Measurements from ENCODE around the gene LIX1.

The LIX1 gene

GRCh38 chr5:97102010-97102470, 40.4 kb downstream of the LIX1 start:
- H3K9me3 ChIP-seq (ENCODE audit: control insufficient read depth, low read length), result no peaks in the 10 kb centered on the region
- no peak overlapping the region for H3K4me2 ChIP-seq (ENCODE audit: low read length)
- H3K36me3 ChIP-seq (ENCODE audit: control insufficient read depth, insufficient read depth, low read length), result no peaks in the 10 kb centered on the region
- no peaks in the 10 kb centered on the region for H3K4me1 ChIP-seq
- no peak overlapping the region for H3K4me3 ChIP-seq (ENCODE audit: low read depth, low read length)
- no peak overlapping the region for H3K9ac ChIP-seq
- no peak overlapping the region for H2AFZ ChIP-seq
- no peaks in the 10 kb centered on the region for H3K79me2 ChIP-seq
- H3K27ac ChIP-seq, result no peak overlapping the region
- TF ChIP-seq CTCF (IDR thresholded peaks at IDR 0.05), result no peak
- no peaks in the 10 kb centered on the region for H3K27me3 ChIP-seq (ENCODE audit: control insufficient read depth, insufficient read depth, low read length)

GRCh38 chr5:97101189-97101910, 41.1 kb downstream of the LIX1 start:
- Histone ChIP-seq H3K79me2 (no peaks in the 10 kb centered on the region), H2AFZ (no peak overlapping the region), H3K27me3 (ENCODE audit: control insufficient read depth, insufficient read depth, low read length) (no peaks in the 10 kb centered on the region), H3K27ac (no peak overlapping the region), H3K4me3 (ENCODE audit: low read depth, low read length) (no peak overlapping the region), H3K9ac (no peak overlapping the region), H3K36me3 (ENCODE audit: control insufficient read depth, insufficient read depth, low read length) (no peaks in the 10 kb centered on the region), H3K9me3 (ENCODE audit: control insufficient read depth, low read length) (no peaks in the 10 kb centered on the region), H3K4me1 (no peaks in the 10 kb centered on the region), H3K4me2 (ENCODE audit: low read length) (no peak overlapping the region)
- TF ChIP-seq CTCF (IDR thresholded peaks at IDR 0.05), result no peak

- TF ChIP-seq CTCF (IDR thresholded peaks at IDR 0.05), result no peak
These were observed 41.9 kb downstream of the LIX1 start for GRCh38 chr5:97100476-97100875.

GRCh38 chr5:97098922-97099321, 43.5 kb downstream of the LIX1 start:
- Histone ChIP-seq H3K27me3 (ENCODE audit: control insufficient read depth, insufficient read depth, low read length) (no peaks in the 10 kb centered on the region), H3K4me1 (no peaks in the 10 kb centered on the region), H3K36me3 (ENCODE audit: control insufficient read depth, insufficient read depth, low read length) (no peaks in the 10 kb centered on the region), H3K9me3 (ENCODE audit: control insufficient read depth, low read length) (no peaks in the 10 kb centered on the region), H3K27ac (no peak overlapping the region), H2AFZ (no peak overlapping the region), H3K79me2 (no peaks in the 10 kb centered on the region), H3K9ac (no peak overlapping the region), H3K4me2 (ENCODE audit: low read length) (no peak overlapping the region), H3K4me3 (ENCODE audit: low read depth, low read length) (no peak overlapping the region)
- no peak for TF ChIP-seq CTCF (IDR thresholded peaks at IDR 0.05)

More at GRCh38 chr5:97100476-97100875, 41.9 kb downstream of the LIX1 start:
- H3K9me3 ChIP-seq (ENCODE audit: control insufficient read depth, low read length), result no peaks in the 10 kb centered on the region
- H2AFZ ChIP-seq, result no peak overlapping the region
- no peak overlapping the region for H3K4me3 ChIP-seq (ENCODE audit: low read depth, low read length)
- H3K4me1 ChIP-seq, result no peaks in the 10 kb centered on the region
- H3K79me2 ChIP-seq, result no peaks in the 10 kb centered on the region
- no peak overlapping the region for H3K27ac ChIP-seq
- no peaks in the 10 kb centered on the region for H3K27me3 ChIP-seq (ENCODE audit: control insufficient read depth, insufficient read depth, low read length)
- no peak overlapping the region for H3K9ac ChIP-seq
- H3K36me3 ChIP-seq (ENCODE audit: control insufficient read depth, insufficient read depth, low read length), result no peaks in the 10 kb centered on the region
- H3K4me2 ChIP-seq (ENCODE audit: low read length), result no peak overlapping the region
